ENCODE measurements around the gene DNM3. TPM values are rescaled to one million over a fixed set of nuclear protein-coding genes. Genes with fewer than 3 reads are reported as not detected.

Gene DNM3
- total RNA-seq, 4 donors from 2014 or later: 2.7 to 3.3 TPM; not detected in 2

GRCh38 chr1:171999756-172000155, 158.5 kb downstream of the DNM3 start:
- H3K4me1 ChIP-seq: peaks cover 0 to 4% (median 0%) of the 10 kb centered on the region in 4 donors
- no peaks in the 10 kb centered on the region for H3K9me3 ChIP-seq
- in situ Hi-C loops (cut with MboI; ENCODE audit: low pct_ligation_motif_present in 1 of 4, low pct_unique_long_range_greater_than_20kb in 1 of 4, low sequenced_read_pairs in 3 of 4) (loop anchor here (25.0 kb wide), 4 partner anchors 362 to 713 kb away; partner anchors contain the start of genes C1orf105 (in 2 of the 4) and PIGC (in 1 of the 4)), intact Hi-C loops (cut with DNase I; ENCODE audit: low total_unique reads) (no loop called here)
- no peaks in the 10 kb centered on the region for H3K36me3 ChIP-seq
- H3K27ac ChIP-seq: no peak overlapping the region
- no peak for TF ChIP-seq POLR2A (IDR thresholded peaks at IDR 0.05)
- no peak for TF ChIP-seq POLR2AphosphoS5 (IDR thresholded peaks at IDR 0.05)
- no peak for TF ChIP-seq EP300 (IDR thresholded peaks at IDR 0.05; ENCODE audit: low read depth)
- no peak for TF ChIP-seq CTCF (IDR thresholded peaks at IDR 0.05)
- no peak for DNase-seq
- 71 to 76% methylated on average over 1 to 2 of the region's 2 CpGs for WGBS, 2 donors (ENCODE audit: low coverage in 1 of 2)
- no peaks in the 10 kb centered on the region for H3K27me3 ChIP-seq
- no peak overlapping the region for H3K4me3 ChIP-seq

GRCh38 chr1:172001288-172001687, 160.0 kb downstream of the DNM3 start:
- no peak for DNase-seq
- Histone ChIP-seq H3K27me3 (no peaks in the 10 kb centered on the region), H3K4me3 (no peak overlapping the region), H3K27ac (no peak overlapping the region), H3K9me3 (no peaks in the 10 kb centered on the region), H3K4me1 (peaks cover 0 to 4% (median 0%) of the 10 kb centered on the region in 4 donors), H3K36me3 (no peaks in the 10 kb centered on the region)
- no peak for TF ChIP-seq POLR2A (IDR thresholded peaks at IDR 0.05)
- no peak for TF ChIP-seq POLR2AphosphoS5 (IDR thresholded peaks at IDR 0.05)
- TF ChIP-seq CTCF (IDR thresholded peaks at IDR 0.05): no peak
- TF ChIP-seq EP300 (IDR thresholded peaks at IDR 0.05; ENCODE audit: low read depth): no peak
- 78 to 79% methylated on average over 3 of the region's 3 CpGs for WGBS, 2 donors (ENCODE audit: low coverage in 1 of 2)
- intact Hi-C loops (cut with DNase I; ENCODE audit: low total_unique reads): no loop called here
- in situ Hi-C loops (cut with MboI; ENCODE audit: low pct_ligation_motif_present in 1 of 4, low pct_unique_long_range_greater_than_20kb in 1 of 4, low sequenced_read_pairs in 3 of 4): loop anchor here in 3 of 4 donors (25.0 kb wide), 3 partner anchors 411 to 711 kb away; partner anchors contain the start of genes C1orf105 (in 2 of the 3) and PIGC (in 1 of the 3)

- Histone ChIP-seq H3K27me3 (no peaks in the 10 kb centered on the region), H3K9me3 (no peaks in the 10 kb centered on the region), H3K36me3 (no peaks in the 10 kb centered on the region), H3K4me3 (no peak overlapping the region), H3K4me1 (peaks cover 0 to 4% (median 0%) of the 10 kb centered on the region in 4 donors), H3K27ac (no peak overlapping the region)
- 8 to 9% methylated on average over 3 of the region's 3 CpGs for WGBS, 2 donors (ENCODE audit: low coverage in 1 of 2)
- intact Hi-C loops (cut with DNase I; ENCODE audit: low total_unique reads): no loop called here
- in situ Hi-C loops (cut with MboI; ENCODE audit: low pct_ligation_motif_present in 1 of 4, low pct_unique_long_range_greater_than_20kb in 1 of 4, low sequenced_read_pairs in 3 of 4): loop anchor here in 3 of 4 donors (25.0 kb wide), 3 partner anchors 409 to 709 kb away; partner anchors contain the start of genes C1orf105 (in 2 of the 3) and PIGC (in 1 of the 3)
- TF ChIP-seq POLR2AphosphoS5 (IDR thresholded peaks at IDR 0.05) (no peak), CTCF (IDR thresholded peaks at IDR 0.05) (peak; percentile 53 to 62 (median 58))
- peak; percentile 14 for DNase-seq
Measured at GRCh38 chr1:172002725-172003345, 161.5 kb downstream of the DNM3 start.

GRCh38 chr1:172003766-172004530, 162.7 kb downstream of the DNM3 start:
- intact Hi-C loops (cut with DNase I; ENCODE audit: low total_unique reads): no loop called here
- no peak overlapping the region for H3K4me3 ChIP-seq
- in situ Hi-C loops (cut with MboI; ENCODE audit: low pct_ligation_motif_present in 1 of 4, low pct_unique_long_range_greater_than_20kb in 1 of 4, low sequenced_read_pairs in 3 of 4): loop anchor here in 3 of 4 donors (25.0 kb wide), 3 partner anchors 408 to 708 kb away; partner anchors contain the start of genes C1orf105 (in 2 of the 3) and PIGC (in 1 of the 3)
- no peak for TF ChIP-seq POLR2AphosphoS5 (IDR thresholded peaks at IDR 0.05)
- TF ChIP-seq EP300 (IDR thresholded peaks at IDR 0.05; ENCODE audit: low read depth): no peak
- no peak for TF ChIP-seq CTCF (IDR thresholded peaks at IDR 0.05)
- TF ChIP-seq POLR2A (IDR thresholded peaks at IDR 0.05): no peak
- no peaks in the 10 kb centered on the region for H3K27me3 ChIP-seq
- WGBS, 2 donors (ENCODE audit: low coverage in 1 of 2): 88 to 90% methylated on average over 3 of the region's 3 CpGs
- H3K9me3 ChIP-seq: no peaks in the 10 kb centered on the region
- DNase-seq: no peak
- H3K4me1 ChIP-seq: peaks cover 0 to 4% (median 0%) of the 10 kb centered on the region in 4 donors
- no peak overlapping the region for H3K27ac ChIP-seq
- no peaks in the 10 kb centered on the region for H3K36me3 ChIP-seq
